HuH-7 (cell line): ENCODE data around the gene FCHO2.

Experiments
- DNase-seq: peaks from one replicate; pipeline ENCODE4 v3.0.0; 2011; ENCODE audit warnings: low spot score

The FCHO2 gene

GRCh38 chr5:73028991-73029595 is 73.3 kb downstream of the FCHO2 start:
- no peak for DNase-seq

- no peak for DNase-seq
These were observed 74.7 kb downstream of the FCHO2 start for GRCh38 chr5:73030531-73030930.

GRCh38 chr5:73030995-73031394 is 75.2 kb downstream of the FCHO2 start:
- DNase-seq = no peak

GRCh38 chr5:73031839-73032238 is 76.0 kb downstream of the FCHO2 start:
- DNase-seq = no peak

- DNase-seq = no peak
These were observed 76.8 kb downstream of the FCHO2 start for GRCh38 chr5:73032635-73033034.

GRCh38 chr5:73037545-73037944 is 81.7 kb downstream of the FCHO2 start:
- no peak for DNase-seq

GRCh38 chr5:73039082-73039481 is 83.2 kb downstream of the FCHO2 start:
- DNase-seq = no peak

GRCh38 chr5:73042993-73043392 is 87.2 kb downstream of the FCHO2 start:
- DNase-seq = no peak

- no peak for DNase-seq
These were observed 88.7 kb downstream of the FCHO2 start for GRCh38 chr5:73044546-73044945.

GRCh38 chr5:73045623-73046022 is 89.8 kb downstream of the FCHO2 start:
- DNase-seq = no peak

GRCh38 chr5:73061593-73061992 is 105.8 kb downstream of the FCHO2 start:
- no peak for DNase-seq

- no peak for DNase-seq
These were observed 110.6 kb downstream of the FCHO2 start for GRCh38 chr5:73066466-73066865.

- DNase-seq = no peak
These were observed 111.4 kb downstream of the FCHO2 start for GRCh38 chr5:73067213-73067612.

GRCh38 chr5:73081093-73081492 is 125.3 kb downstream of the FCHO2 start:
- no peak for DNase-seq

- DNase-seq = no peak
These were observed 132.2 kb downstream of the FCHO2 start for GRCh38 chr5:73088026-73088425.

GRCh38 chr5:73093943-73094342 is 138.1 kb downstream of the FCHO2 start:
- DNase-seq = no peak

- DNase-seq = no peak
These were observed 138.6 kb downstream of the FCHO2 start for GRCh38 chr5:73094415-73094814.

- no peak for DNase-seq
These were observed 139.9 kb downstream of the FCHO2 start for GRCh38 chr5:73095564-73096238.

- DNase-seq = no peak
These were observed 140.4 kb downstream of the FCHO2 start for GRCh38 chr5:73096239-73096575.

- no peak for DNase-seq
These were observed 141.9 kb downstream of the FCHO2 start for GRCh38 chr5:73097740-73098139.

GRCh38 chr5:73100109-73100508 is 144.3 kb downstream of the FCHO2 start:
- DNase-seq = no peak

GRCh38 chr5:73103870-73104299 is 148.0 kb downstream of the FCHO2 start:
- DNase-seq = no peak

GRCh38 chr5:73104326-73104725 is 148.5 kb downstream of the FCHO2 start:
- DNase-seq = no peak

- no peak for DNase-seq
These were observed 150.5 kb downstream of the FCHO2 start for GRCh38 chr5:73106335-73106734.
